Right forelimb (tissue), 1 donor: ENCODE measurements around the gene SLC26A3.

Experiments used
- DNase-seq: peaks from one replicate; pipeline ENCODE4 v3.0.0-alpha.2; 2018

SLC26A3 gene

DNA sequence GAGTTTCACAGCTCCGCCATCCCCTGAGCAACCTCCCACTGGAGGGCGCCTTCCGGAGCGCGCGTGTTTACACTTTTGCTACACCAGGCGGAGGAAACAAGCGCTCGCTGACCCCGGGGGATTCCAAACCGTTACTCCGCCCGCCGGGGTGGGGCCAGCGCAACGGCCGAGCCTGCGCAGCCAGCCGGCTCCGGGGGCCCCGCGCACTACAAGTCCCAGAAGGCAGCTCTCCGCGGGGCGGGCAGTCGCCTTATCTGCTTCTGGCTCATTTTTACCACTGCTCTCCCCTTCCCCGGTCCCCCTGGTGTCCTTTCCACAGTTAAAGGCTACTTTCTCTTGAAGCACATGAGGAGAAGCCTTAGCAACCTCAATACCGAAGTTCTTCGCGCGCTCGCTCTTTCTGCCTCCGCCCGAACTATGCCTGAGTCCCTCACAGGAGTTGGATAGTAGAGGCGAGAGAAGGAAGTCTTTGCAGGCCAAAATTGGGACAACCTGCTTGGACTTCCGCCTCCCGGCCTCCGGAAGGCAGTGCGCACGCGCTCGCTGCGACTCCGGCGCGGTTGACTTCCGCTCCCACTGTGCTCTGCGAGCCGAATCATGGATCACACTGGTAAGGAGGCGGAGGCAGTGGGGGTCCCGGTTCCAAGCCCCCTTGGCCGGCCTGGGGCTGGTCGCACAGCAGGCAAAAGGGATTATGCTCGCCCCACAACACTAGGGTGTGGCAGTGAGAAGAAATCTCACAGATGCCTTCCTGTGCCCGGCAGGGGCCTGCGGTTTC lies 59.3 kb downstream of the SLC26A3 start, which contains the start of gene CBLL1:
TSS of gene CBLL1 (plus strand) at position 576 of the 778 bp plus-strand sequence. CDS start at position 598, 22 bp downstream.
- peak; percentile 99 for DNase-seq

DNA sequence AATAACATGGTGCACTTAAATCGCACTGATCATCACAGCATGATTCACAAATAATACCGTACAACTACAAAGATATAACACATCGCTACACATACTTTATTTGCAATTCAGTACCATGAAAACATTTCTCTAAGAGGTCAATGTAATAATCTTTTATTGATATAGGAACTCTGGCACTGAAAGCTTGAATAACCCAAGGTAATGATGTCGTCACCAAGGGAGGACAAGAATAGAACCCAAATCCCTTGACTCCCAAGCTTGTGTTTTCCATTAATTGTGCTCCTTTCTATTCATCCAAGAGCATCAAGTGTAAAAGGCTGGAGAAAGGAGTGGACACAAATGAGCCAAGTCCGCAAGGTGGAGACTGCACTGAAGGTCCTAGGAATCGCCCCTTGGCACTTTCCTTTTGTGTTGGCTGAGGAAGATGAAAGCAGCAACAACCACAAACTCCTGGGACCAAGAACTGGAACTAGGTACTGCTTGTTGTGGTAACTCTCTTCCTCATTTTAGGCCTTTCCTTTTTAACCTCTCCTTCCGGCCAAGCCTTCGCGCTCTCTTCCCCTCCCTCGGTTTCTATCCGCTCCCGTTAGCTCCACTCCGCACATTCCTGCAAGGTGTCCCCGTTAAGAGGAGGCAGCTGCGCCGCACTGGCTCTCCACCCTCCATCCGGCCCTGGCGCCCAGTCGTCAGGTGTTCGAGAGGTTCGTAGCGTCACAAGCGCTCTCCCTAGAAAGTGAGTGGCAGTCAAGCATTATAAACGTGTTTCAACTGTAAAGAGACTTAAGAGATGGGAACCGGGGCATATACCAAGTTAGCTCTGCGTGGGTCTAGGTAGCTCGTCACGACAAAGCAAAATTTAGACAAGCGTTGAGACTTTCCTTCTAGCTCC lies 60.1 kb downstream of the SLC26A3 start:
- no peak for DNase-seq

DNA sequence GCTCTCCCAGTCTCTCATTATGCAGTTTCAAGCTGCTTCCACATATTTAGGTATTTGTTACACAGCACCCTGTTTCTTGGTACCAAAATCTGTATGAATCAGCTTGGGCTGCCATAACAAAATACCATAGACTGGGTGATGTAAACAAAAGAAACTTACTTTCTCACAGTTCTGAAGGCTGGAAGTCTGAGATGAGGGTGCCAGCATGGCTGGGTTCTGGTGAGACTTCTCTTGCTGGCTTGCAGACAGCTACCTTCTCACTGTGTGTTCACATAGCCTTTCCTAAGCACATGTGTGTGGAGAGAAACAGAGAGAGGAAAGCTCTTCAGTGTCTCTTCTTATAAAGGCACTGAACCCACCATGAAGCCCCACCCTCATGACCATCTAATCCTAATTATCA lies 74.7 kb downstream of the SLC26A3 start:
- no peak for DNase-seq

GRCh38 chr7:107726356-107727130 lies 76.5 kb downstream of the SLC26A3 start:
- no peak for DNase-seq

- no peak for DNase-seq
Measured at GRCh38 chr7:107725138-107725740, 77.8 kb downstream of the SLC26A3 start.

- DNase-seq, result no peak
Measured at GRCh38 chr7:107723255-107723654, 79.8 kb downstream of the SLC26A3 start.

DNA sequence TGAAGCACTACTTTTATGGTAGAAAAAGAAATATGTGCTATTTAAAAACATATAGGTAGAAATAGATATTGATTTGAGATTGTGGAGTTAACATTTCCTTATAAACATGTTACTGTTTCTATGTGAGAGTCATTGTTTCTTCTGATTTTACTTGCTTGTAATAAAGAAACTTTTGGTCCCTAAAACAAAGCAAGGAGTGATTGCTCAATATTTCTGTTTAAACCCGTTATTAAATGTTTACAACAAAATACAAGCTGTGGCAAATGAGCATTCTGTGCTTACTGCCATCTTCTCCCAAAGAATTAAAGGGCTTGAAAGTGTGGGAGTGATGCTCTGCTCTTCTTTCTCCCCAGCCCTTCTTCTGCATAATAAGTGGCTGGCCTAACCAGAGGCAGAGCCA lies 81.7 kb downstream of the SLC26A3 start:
- DNase-seq, result no peak

DNA sequence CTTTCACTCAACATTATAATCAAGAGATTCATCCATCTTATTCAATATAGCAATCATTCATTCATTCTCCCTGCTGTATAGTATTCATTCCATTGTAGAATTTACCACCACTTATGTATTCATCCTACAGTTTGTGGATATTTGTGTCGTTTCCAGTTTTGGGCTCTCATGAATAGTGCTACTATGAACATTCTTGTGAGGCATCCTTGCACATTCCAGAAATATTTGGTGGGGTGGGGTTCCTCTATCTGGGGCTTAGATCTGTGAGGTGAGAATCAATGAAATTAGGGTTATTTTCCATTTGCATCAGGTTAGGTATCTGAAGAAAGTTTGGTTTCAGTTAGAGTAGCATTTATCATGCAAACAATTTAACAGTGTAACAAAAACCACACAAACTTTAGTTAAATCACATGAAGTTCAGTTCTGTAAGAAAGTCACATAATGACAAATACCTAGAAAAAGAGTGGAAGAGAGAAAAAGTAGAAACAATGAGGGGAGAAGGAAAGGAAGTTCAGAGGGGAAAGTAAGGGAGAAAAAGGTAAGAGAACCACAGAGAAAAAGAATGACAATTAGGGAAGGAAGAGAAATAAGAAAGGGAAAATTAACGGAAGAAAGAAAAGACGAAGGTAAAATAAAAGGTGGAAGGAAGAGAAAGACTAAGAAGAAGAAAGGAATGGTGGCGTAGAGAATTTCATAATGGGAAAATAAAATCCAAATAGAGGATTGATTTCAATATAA lies 84.4 kb downstream of the SLC26A3 start:
- DNase-seq, result no peak

- DNase-seq, result no peak
Measured at GRCh38 chr7:107715531-107715930, 87.5 kb downstream of the SLC26A3 start.
